DMS114 treated with DMSO at 0.1 percent for 48 hours (cell line): ENCODE data around the gene HNF1B.
"Not testable (repeated sequence)": the region's sequence is repeated elsewhere in the genome, so short reads cannot be mapped to it uniquely, and the experiment has no call there.

ENCODE experiments used
- DNase-seq: peaks from one replicate; lab custom pipeline; 2025; ENCODE audit not compliant: unreplicated experiment; lab: John Stamatoyannopoulos, UW

Gene HNF1B

GRCh38 chr17:37708008-37708615 is 36.7 kb downstream of the HNF1B start:
- DNase-seq: no peak

GRCh38 chr17:37706446-37706845 is 38.4 kb downstream of the HNF1B start:
- DNase-seq: no peak

- DNase-seq: no peak
These were observed 42.3 kb downstream of the HNF1B start for GRCh38 chr17:37702598-37702997.

GRCh38 chr17:37701496-37701898 is 43.4 kb downstream of the HNF1B start:
- no peak for DNase-seq

- DNase-seq: no peak
These were observed 44.0 kb downstream of the HNF1B start for GRCh38 chr17:37700881-37701280.

- no peak for DNase-seq
These were observed 45.4 kb downstream of the HNF1B start for GRCh38 chr17:37699285-37699973.

- DNase-seq: no peak
These were observed 46.0 kb downstream of the HNF1B start for GRCh38 chr17:37698911-37699255.

- no peak for DNase-seq
These were observed 46.5 kb downstream of the HNF1B start for GRCh38 chr17:37698132-37698910.

- no peak for DNase-seq
These were observed 47.5 kb downstream of the HNF1B start for GRCh38 chr17:37697381-37697780.

- DNase-seq: no peak
These were observed 48.5 kb downstream of the HNF1B start for GRCh38 chr17:37696366-37696765.

GRCh38 chr17:37695726-37696125 is 49.1 kb downstream of the HNF1B start:
- DNase-seq: no peak

GRCh38 chr17:37694734-37695133 is 50.1 kb downstream of the HNF1B start:
- no peak for DNase-seq

GRCh38 chr17:37693328-37693727 is 51.5 kb downstream of the HNF1B start:
- no peak for DNase-seq

GRCh38 chr17:37691807-37692206 is 53.1 kb downstream of the HNF1B start:
- DNase-seq: no peak

GRCh38 chr17:37689317-37689716 is 55.5 kb downstream of the HNF1B start:
- no peak for DNase-seq

GRCh38 chr17:37683454-37683984 is 61.3 kb downstream of the HNF1B start:
- no peak for DNase-seq

GRCh38 chr17:37682007-37682406 is 62.9 kb downstream of the HNF1B start:
- DNase-seq: no peak

GRCh38 chr17:37679995-37680394 is 64.9 kb downstream of the HNF1B start:
- DNase-seq: not testable (repeated sequence)

- no peak for DNase-seq
These were observed 66.8 kb downstream of the HNF1B start for GRCh38 chr17:37678036-37678435.

- no peak for DNase-seq
These were observed 67.8 kb downstream of the HNF1B start for GRCh38 chr17:37677021-37677420.

- DNase-seq: no peak
These were observed 68.5 kb downstream of the HNF1B start for GRCh38 chr17:37676115-37676925.
